Ishikawa (cell line): ENCODE measurements around the gene SLC9A1.

Experiments used
- CEBPB ChIP-seq: IDR thresholded peaks from 2 replicates; pipeline ENCODE4 v1.6.1; 2012
- EGR1 ChIP-seq: IDR thresholded peaks from 2 replicates; pipeline ENCODE4 v1.6.1; 2012
- EP300 ChIP-seq: IDR thresholded peaks from 2 replicates; pipeline ENCODE4 v1.6.1; 2012; ENCODE audit warnings: borderline replicate concordance
- FOXM1 ChIP-seq: IDR thresholded peaks from 2 replicates; pipeline ENCODE4 v1.6.1; 2012; ENCODE audit warnings: low read depth, borderline replicate concordance
- NFIC ChIP-seq: IDR thresholded peaks from 2 replicates; pipeline ENCODE4 v1.6.1; 2012
- TAF1 ChIP-seq: IDR thresholded peaks from 2 replicates; pipeline ENCODE4 v1.6.1; 2012; ENCODE audit warnings: low read depth, mild to moderate bottlenecking
- TCF12 ChIP-seq: IDR thresholded peaks from 2 replicates; pipeline ENCODE4 v1.6.1; 2012; ENCODE audit warnings: low read depth
- TEAD4 ChIP-seq: IDR thresholded peaks from 2 replicates; pipeline ENCODE4 v1.6.1; 2012
- YY1 ChIP-seq: IDR thresholded peaks from 2 replicates; pipeline ENCODE4 v1.6.1; 2012; ENCODE audit warnings: low read depth
- ZBTB7A ChIP-seq: IDR thresholded peaks from 2 replicates; pipeline ENCODE4 v1.6.1; 2012; ENCODE audit warnings: low read depth
- TF ChIP-seq, protein P1 (sequence below): IDR thresholded peaks from 2 replicates; pipeline ENCODE4 v1.6.1; 2012; ENCODE audit warnings: low read depth, mild to moderate bottlenecking
- TF ChIP-seq, protein P2 (sequence below): IDR thresholded peaks from 2 replicates; pipeline ENCODE4 v1.6.1; 2012
- TF ChIP-seq, protein P3 (sequence below): IDR thresholded peaks from 2 replicates; pipeline ENCODE4 v1.6.1; 2012

DNA sequence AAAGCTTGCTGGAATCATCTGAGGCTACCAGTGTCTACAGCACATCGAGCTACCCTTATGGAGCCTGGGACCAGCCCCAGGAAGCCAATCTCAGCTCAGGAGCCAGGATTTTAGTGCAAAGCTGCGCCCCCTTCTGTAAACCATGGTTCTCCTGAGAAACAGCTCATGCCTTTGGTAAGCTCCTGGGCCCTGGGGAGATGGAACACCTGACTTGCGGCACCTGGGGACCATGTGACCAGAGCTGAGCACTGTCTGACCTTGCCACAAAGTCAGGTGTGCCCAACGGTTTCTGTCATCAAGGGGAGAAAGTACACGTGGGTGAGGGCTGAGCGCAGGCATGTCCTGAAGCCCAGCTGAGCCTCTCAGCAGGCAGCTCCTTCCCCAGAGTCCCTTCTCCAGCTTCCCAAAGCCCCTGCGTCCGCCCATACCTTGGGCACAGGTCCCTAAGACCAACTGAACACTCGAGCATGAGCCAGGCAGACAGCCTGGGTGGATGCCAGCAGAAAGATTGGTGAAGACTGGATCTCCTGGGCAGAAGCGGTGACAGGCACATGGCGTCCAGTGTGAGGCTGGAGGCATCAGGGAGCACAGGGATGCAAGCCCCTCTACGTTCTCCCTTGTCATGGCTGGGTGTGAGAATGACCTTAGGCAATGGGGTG is 84.4 kb downstream of the SLC9A1 start:
- TF ChIP-seq TAF1 = no peak
- no peak for TF ChIP-seq CEBPB
- TF ChIP-seq TEAD4 = no peak
- TF ChIP-seq ZBTB7A = no peak
- TF ChIP-seq, protein P1, sequence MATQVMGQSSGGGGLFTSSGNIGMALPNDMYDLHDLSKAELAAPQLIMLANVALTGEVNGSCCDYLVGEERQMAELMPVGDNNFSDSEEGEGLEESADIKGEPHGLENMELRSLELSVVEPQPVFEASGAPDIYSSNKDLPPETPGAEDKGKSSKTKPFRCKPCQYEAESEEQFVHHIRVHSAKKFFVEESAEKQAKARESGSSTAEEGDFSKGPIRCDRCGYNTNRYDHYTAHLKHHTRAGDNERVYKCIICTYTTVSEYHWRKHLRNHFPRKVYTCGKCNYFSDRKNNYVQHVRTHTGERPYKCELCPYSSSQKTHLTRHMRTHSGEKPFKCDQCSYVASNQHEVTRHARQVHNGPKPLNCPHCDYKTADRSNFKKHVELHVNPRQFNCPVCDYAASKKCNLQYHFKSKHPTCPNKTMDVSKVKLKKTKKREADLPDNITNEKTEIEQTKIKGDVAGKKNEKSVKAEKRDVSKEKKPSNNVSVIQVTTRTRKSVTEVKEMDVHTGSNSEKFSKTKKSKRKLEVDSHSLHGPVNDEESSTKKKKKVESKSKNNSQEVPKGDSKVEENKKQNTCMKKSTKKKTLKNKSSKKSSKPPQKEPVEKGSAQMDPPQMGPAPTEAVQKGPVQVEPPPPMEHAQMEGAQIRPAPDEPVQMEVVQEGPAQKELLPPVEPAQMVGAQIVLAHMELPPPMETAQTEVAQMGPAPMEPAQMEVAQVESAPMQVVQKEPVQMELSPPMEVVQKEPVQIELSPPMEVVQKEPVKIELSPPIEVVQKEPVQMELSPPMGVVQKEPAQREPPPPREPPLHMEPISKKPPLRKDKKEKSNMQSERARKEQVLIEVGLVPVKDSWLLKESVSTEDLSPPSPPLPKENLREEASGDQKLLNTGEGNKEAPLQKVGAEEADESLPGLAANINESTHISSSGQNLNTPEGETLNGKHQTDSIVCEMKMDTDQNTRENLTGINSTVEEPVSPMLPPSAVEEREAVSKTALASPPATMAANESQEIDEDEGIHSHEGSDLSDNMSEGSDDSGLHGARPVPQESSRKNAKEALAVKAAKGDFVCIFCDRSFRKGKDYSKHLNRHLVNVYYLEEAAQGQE = no peak
- no peak for TF ChIP-seq EP300
- TF ChIP-seq, protein P2, sequence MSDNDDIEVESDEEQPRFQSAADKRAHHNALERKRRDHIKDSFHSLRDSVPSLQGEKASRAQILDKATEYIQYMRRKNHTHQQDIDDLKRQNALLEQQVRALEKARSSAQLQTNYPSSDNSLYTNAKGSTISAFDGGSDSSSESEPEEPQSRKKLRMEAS = no peak
- TF ChIP-seq NFIC = no peak
- TF ChIP-seq EGR1 = no peak
- TF ChIP-seq FOXM1 = no peak
- TF ChIP-seq TCF12 = no peak
- TF ChIP-seq, protein P3, sequence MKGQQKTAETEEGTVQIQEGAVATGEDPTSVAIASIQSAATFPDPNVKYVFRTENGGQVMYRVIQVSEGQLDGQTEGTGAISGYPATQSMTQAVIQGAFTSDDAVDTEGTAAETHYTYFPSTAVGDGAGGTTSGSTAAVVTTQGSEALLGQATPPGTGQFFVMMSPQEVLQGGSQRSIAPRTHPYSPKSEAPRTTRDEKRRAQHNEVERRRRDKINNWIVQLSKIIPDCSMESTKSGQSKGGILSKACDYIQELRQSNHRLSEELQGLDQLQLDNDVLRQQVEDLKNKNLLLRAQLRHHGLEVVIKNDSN = 0 out of 2 replicates have a peak, but pooled peaks have one; percentile 7
- TF ChIP-seq YY1 = no peak
